SK-N-SH (cell line): ENCODE data around the gene MCTP1.

Experiments
- CHD2 ChIP-seq: fragments of 150-350 bp; IDR thresholded peaks from 2 replicates; pipeline ENCODE4 v1.6.1; 2018; ENCODE audit warnings: low read length; ENCODE audit not compliant: partially characterized antibody
- POLR2AphosphoS5 ChIP-seq: IDR thresholded peaks from 2 replicates; pipeline ENCODE4 v1.6.1; 2012; ENCODE audit warnings: low read depth, low read length
- TF ChIP-seq, protein P1 (sequence below): fragments of 200-600 bp; sonication (generic); IDR thresholded peaks from 2 replicates; pipeline ENCODE4 v1.6.1; 2017; ENCODE audit warnings: antibody characterized with exemption, mild to moderate bottlenecking, moderate library complexity

DNA sequence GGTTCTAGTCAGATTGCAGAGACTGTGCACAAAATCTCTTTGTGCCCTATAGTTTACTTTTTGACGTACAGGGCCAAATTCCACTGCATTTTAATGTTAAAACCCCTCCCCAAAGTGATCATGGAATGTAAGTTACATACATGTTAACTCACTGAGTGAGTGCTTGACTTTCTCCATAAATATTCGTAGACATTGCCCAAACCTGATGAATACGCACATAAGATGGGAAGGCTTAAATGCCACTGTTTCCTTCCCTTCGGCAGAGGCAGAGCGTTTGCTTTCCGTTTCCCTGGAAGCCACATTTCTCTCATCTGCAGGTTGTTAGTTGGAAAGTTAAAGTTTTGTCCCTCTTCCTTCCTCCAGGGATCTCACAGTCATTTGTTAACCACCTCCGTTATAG lies 286.2 kb downstream of the MCTP1 start:
- TF ChIP-seq, protein P1, sequence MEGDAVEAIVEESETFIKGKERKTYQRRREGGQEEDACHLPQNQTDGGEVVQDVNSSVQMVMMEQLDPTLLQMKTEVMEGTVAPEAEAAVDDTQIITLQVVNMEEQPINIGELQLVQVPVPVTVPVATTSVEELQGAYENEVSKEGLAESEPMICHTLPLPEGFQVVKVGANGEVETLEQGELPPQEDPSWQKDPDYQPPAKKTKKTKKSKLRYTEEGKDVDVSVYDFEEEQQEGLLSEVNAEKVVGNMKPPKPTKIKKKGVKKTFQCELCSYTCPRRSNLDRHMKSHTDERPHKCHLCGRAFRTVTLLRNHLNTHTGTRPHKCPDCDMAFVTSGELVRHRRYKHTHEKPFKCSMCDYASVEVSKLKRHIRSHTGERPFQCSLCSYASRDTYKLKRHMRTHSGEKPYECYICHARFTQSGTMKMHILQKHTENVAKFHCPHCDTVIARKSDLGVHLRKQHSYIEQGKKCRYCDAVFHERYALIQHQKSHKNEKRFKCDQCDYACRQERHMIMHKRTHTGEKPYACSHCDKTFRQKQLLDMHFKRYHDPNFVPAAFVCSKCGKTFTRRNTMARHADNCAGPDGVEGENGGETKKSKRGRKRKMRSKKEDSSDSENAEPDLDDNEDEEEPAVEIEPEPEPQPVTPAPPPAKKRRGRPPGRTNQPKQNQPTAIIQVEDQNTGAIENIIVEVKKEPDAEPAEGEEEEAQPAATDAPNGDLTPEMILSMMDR: no peak
- TF ChIP-seq CHD2 (no peak), POLR2AphosphoS5 (no peak)
